ENCODE data around the gene DNAJA4.
"Not testable (repeated sequence)": the region's sequence is repeated elsewhere in the genome, so short reads cannot be mapped to it uniquely, and the experiment has no call there.

Gene DNAJA4

DNA sequence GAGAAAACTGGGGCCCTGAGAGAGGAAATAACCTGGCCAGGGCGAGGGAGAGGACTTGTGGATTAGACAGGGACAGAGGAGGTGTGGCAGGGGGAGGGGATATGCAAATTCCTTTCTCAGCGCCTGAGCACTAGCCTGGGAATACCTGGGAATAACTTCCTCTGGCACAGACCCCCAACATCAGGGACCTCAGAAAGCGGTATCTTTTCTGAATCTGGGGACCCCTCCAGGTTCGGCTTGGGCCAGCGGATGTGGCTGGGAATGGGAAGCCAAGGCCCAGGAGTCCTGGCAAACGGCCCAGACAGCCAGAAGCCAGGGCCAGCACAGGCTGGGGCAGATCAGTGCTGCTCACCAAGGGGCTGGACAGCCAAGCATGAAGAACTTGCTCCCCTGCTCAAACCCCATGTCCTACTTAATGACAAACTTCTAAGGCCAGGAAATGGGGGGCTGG lies 20.8 kb upstream of the DNAJA4 start:
- no peak for DNase-seq (ENCODE audit: low read depth in 1 of 2, low spot score in 1 of 2)

DNA sequence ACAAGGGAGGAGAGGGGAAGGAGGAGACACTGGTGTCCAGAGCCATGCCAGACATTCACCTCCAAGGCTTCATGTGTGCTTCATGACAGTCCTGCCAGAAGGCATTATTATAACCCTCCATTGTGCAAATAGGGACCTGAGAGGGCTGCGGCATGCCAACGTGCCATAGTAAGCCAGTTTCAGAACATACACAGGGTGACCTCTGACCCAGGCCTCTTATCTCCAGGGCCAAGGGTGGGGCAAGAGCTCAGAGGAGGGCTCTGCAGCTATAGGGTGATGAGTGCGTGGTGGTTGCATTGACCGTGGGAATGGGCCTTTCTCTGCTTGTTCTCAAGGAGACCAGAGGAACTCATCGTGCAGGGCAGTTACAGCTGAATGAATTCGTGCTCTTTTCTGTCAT lies 20.3 kb upstream of the DNAJA4 start:
- no peak for DNase-seq (ENCODE audit: low read depth in 1 of 2, low spot score in 1 of 2)

DNA sequence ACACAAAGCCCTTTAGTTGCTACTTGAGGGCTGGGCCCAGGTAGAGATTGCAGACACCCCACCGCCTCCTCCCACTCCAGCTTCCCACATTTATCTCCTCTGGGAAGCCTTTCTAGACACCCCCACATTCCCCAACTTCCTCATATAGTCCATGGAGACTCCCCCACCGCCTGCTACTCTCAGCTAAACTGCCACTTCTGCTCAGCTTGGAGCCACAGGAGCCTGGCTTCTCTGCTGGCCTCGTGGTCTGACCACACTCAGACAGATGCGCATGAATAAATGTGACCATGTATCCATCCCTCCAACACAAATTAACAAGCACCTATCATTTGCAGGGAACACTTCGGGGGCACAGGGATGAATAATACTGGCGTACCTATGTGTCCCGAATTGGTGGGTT lies 19.5 kb upstream of the DNAJA4 start:
- DNase-seq (ENCODE audit: low read depth in 1 of 2, low spot score in 1 of 2), result no peak

DNA sequence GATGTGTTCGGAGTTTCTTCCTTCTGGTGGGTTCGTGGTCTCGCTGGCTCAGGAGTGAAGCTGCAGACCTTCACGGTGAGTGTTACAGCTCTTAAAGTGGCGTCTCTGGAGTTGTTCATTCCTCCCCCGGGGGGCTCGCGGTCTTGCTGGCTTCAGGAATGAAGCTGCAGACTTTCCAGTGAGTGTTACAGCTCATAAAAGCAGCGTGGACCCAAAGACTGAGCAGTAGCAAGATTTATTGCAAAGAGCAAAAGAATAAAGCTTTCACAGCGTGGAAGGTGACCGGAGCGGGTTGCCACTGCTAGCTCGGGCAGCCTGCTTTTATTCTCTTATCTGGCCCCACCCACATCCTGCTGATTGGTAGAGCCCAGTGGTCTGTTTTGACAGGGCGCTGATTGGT lies 19.0 kb upstream of the DNAJA4 start:
- DNase-seq (ENCODE audit: low read depth in 1 of 2, low spot score in 1 of 2), result not testable (repeated sequence)

DNA sequence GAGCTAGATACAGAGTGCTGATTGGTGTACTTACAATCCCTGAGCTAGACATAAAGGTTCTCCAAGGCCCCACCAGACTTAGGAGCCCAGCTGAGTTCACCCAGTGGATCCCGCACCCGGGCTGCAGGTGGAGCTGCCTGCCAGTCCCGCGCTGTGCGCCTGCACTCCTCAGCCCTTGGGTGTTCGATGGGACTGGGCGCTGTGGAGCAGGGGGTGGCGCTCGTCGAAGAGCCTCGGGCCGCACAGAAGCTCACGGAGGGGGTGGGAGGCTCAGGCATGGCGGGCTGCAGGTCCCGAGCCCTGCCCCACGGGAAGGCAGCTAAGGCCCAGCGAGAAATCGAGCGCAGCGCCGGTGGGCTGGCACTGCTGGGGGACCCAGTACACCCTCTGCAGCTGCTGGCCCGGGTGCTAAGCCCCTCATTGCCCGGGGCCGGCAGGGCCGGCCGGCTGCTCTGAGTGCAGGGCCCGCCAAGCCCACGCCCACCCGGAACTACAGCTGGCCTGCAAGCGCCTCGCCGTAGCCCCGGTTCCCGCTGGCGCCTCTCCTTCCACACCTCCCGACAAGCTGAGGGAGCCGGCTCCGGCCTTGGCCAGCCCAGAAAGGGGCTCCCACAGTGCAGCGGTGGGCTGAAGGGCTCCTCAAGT lies 18.3 kb upstream of the DNAJA4 start:
- DNase-seq (ENCODE audit: low read depth in 1 of 2, low spot score in 1 of 2), result not testable (repeated sequence)

DNA sequence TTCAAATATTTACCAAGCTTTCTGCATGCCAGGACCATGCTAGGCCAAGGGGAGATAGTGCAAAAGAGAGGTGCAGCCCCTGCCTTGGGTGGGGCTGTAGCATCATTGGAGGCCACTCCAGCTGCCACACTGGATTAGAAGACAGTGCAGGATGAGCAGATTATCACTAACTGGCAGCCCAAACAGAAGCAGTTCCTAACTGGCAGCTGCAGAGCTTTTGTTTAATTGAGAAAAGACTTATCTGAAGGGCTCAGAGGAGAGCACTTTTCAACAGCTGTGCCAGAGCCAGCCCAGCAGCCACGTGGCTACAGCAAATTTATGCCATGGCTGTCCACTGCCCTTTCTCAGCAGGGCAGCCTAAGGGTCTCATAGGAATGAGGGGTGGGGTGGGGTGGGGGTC lies 16.5 kb upstream of the DNAJA4 start:
- DNase-seq (ENCODE audit: low read depth in 1 of 2, low spot score in 1 of 2), result no peak

DNA sequence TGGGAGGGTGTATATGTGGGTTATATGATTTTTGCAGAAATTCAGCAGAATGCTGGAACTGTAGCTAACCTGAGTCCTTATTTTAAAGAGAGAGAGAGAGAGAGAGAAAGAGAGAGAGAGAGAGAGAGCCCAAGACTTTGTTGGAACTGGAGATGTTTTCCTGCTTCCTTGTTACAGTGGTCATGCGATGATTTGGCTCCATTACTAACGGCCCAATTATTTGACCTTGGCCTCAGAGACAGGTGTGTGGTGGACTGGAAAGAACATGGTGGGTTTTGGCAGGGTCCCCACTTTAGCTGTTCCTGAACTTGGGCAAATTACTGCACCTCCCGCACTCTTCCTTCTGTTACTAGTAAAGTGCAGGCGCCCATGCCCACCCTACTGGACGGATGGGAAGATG lies 15.2 kb upstream of the DNAJA4 start:
- DNase-seq (ENCODE audit: low read depth in 1 of 2, low spot score in 1 of 2), result no peak

DNA sequence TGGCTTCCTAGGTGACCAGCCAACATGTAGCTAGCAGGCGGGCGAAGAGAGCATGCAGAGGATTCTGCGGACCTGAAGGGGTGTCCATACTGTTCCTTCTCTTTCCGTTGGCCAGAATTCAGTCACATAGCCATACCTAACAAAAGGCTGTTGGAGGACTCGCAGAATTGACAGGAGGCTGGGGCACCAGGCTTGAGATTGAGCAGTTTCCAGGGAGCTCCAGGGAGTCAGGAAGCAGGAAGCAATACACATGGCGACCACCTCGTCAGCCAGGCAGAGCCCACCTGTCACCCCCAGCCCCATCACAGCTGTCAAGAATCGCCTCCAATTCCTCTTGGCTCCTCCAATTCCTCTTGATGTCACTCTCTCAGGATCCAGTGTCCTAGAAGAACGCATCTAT lies 13.2 kb upstream of the DNAJA4 start:
- DNase-seq (ENCODE audit: low read depth in 1 of 2, low spot score in 1 of 2), result no peak

DNA sequence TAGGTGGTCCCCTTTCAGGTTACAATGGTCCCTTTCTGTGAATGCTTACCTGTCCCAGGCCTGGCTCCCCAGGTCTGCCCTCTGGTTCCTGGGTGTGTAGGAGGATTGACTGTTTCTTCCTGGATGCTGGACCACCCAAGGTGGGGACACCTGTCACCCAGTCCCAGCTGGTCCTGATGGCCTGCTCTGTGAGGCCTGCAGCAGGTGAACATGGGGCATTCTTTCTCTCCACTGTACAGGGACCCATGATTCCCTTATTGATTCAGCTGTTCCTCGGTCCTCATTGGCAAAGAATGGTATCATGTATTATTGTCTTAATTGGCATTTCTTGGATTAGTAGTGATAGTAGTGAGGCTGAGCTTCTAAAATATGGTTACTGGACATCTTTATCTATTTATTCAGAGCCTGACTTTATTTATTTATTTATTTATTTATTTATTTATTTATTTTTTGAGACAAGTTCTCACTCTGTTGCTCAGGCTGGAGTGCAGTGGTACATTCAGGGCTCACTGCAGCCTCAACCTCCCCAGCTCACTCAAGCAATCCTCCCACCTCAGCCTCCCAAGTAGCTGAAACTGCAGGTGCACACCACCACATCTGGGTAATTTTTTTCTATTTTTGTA lies 8.8 kb upstream of the DNAJA4 start:
- DNase-seq (ENCODE audit: low read depth in 1 of 2, low spot score in 1 of 2), result no peak

DNA sequence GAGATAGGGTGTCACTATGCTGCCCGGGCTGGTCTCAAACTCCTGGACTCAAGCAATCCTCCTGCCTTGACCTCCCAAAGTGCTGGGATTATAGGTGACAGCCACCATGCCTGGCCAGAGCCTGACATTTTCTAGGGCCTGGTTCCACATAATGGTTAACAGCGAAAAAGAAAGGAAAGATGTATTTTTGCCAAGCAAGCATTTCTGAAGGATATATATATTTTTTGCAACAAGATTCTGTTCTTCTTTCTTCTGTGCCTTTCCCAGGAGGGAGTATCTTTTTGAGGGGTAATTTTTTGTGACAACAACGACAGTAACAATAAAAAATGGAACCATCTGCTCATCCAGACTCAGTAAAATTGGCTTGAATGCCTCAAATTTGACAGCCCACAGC lies 8.3 kb upstream of the DNAJA4 start:
- DNase-seq (ENCODE audit: low read depth in 1 of 2, low spot score in 1 of 2), result no peak

DNA sequence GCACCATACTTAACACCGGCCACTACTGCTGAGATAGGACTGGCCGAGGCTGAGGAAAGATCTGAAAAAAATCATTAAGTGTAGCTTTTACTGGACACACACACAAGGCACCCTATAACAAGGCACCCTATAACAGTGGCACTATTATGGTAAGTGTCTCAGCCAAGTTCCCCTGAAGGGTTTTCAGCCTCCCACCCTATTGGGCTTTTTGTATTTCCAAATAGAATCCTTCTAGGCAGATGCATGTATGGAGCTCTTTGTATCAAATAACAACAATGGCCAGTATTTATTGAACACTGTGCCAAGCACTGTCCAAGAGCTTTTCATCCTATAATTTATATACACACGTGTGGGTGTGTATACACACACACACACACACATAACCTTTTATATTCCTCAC lies 6.7 kb upstream of the DNAJA4 start:
- no peak for DNase-seq (ENCODE audit: low read depth in 1 of 2, low spot score in 1 of 2)

DNA sequence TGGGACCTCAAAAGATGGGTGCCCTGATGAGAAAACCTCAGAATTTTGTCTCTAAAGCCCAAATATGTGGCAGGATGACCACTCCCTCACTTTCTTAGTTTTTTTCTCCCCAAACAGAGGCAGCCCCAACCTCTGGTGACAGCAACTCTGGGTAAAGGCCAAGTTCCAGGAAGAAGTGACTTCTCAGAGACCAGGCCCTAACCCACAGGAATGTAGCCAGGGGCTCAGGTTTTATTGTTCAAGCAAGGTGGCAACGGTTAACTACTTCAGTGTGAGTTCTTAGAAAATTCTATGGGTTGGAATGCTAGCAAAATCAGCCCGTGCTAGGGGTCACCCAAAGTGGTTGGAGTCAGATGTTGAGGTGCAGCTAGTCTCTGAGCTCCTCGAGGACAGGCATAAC lies 5.1 kb upstream of the DNAJA4 start:
- DNase-seq (ENCODE audit: low read depth in 1 of 2, low spot score in 1 of 2), result no peak

DNA sequence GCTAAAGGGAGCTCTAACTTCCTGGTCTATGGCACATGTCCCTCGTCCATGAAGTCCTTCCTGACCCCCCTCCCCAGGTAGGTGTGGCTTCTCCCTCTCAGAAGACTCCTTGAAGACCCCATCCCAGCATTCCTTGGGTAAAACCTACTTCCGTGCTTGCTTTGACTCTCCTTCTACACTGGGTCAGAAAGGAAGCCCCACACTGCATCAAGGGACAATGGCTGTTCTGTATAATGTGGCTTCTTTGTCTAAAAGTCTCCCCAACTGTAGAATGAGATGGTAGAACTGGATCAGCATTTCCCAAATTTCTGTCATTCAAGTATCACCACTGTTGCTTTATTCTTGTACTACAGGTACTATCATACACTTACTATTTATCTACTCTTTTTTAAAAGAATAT lies 3.9 kb upstream of the DNAJA4 start:
- DNase-seq (ENCODE audit: low read depth in 1 of 2, low spot score in 1 of 2), result no peak

DNA sequence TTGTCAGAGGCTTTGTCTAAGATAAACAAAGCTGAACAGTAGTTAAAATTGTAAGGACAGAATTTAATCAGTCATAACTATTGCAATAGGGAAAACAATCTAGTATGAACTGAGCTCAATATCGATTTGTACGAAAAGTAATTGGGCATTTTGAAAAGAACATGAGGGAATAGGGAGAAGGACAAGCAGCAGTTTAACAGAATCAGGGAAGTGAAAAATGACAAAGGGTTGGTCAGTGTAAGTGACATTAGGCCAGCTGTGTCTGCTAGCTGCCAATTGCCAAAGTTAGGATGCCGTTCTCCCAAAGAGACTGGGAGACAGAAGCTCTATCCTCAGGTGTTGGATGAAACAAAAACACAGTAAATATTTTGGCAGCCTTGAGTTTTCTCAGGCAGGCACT lies 3.3 kb upstream of the DNAJA4 start:
- DNase-seq (ENCODE audit: low read depth in 1 of 2, low spot score in 1 of 2), result no peak

DNA sequence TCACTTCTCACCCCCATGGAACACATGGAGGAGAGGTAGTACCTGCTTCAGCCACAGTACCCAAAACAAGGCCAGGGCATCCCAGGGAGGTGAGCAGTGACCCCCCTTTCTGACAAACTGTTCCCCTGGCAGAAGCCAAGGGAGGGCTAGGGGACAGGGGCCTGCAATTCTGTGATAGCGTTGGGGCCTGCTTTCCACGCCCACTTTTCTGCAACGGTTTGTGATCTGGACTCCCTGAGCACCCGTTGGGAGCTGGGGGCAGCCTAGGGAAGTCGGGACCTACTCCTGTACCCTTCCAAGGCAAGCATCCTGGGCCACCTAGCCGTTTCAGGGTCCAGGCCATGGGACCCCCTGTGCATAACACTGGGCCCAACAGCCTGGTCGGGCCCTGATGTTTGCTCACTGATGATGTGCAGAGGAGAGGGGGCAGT lies 996 bp upstream of the DNAJA4 start:
- DNase-seq (ENCODE audit: low read depth in 1 of 2, low spot score in 1 of 2), result no peak

DNA sequence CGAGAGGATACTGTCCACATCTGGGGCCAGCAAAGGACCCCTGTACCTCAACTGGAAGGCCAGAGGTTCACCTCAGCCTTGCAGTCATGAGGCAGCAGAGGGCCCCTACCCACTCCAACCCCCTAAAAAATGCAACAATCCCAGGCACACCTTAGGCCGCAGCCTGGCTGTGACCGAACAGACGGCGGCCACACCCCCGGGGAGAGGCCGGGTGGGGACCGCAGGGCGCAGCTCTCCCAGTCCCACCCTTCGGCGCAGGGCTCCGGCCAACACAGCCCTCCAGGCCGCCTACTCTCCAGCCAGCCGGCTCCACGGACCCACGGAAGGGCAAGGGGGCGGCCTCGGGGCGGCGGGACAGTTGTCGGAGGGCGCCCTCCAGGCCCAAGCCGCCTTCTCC lies 457 bp upstream of the DNAJA4 start:
- DNase-seq (ENCODE audit: low read depth in 1 of 2, low spot score in 1 of 2), result no peak

DNA sequence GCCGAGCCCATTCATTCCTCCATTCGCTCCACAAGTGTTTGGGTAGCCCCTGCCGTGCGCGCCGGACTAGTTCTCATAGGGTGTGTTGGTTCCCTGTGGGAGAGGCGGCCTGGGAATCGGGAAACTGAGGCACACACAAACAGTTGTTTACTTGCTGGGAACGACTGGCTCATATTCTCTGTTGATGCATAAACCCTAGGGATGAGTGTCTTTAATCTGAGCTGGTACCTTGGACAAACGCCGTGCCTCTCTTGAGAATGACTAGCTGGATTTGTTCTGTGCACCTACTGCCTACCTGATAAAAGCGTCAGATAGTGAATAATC lies 737 bp downstream of the DNAJA4 start:
- no peak for DNase-seq (ENCODE audit: low read depth in 1 of 2, low spot score in 1 of 2)

DNA sequence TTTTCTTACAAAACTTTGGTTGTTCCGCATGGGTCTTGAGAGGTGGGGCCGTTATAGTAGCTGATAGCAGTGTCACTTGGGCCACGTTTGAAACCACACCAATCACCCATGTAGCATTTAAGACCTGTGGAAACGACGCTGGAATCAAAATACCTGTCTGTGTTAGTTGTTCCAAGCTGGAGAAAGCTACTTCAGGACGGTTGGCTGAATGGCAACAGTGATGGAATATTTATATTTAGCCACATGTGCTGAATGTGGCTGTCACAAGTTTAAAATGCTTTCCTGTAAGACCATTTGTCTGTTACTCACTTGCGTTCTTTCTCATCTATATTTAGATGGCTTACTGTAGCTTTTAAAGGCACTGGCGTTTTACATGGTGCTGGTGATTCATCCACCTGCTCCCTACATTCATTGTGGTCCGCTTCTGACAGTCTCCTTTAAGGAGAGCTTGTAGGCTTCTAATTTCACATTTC lies 1.4 kb downstream of the DNAJA4 start:
- no peak for DNase-seq (ENCODE audit: low read depth in 1 of 2, low spot score in 1 of 2)

DNA sequence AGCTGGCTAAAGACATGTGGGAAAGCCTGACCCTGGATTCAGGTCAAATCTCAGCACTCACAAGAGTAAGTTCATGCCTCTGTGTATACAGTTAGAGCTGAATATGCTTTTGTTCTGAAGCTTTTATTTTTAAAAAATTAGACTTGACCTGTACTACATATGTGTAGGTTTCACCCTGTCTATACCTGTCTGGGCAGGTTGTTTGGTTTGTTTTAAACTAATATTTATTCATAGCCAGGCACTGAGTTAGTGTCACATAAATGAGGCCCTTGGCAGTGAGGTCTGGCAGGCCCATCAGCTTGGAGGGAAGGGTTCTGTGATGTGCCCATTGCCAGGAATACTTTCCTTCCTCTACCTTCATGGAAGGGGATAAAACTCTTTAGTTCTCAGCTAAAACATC lies 1.9 kb downstream of the DNAJA4 start:
- DNase-seq (ENCODE audit: low read depth in 1 of 2, low spot score in 1 of 2), result no peak

DNA sequence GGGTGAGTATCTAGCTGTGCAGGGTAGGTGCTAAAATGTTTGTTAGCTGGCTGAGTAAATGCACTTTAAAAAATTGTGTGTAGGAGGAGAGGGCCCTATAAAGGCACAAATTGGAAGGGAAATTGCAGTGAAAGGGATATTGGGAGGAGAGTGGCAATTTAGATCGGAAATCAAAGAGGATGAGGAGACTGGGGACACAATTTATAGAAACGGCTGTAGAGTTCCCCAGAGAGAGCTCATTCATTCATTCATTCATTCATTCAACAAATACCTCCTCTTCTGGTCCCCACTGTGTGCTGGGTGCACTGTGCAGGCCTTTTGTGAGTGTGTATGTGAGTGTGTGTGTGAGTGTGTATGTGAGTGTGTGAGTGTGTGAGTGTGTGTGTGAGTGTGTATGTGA lies 2.4 kb downstream of the DNAJA4 start:
- DNase-seq (ENCODE audit: low read depth in 1 of 2, low spot score in 1 of 2), result no peak

DNA sequence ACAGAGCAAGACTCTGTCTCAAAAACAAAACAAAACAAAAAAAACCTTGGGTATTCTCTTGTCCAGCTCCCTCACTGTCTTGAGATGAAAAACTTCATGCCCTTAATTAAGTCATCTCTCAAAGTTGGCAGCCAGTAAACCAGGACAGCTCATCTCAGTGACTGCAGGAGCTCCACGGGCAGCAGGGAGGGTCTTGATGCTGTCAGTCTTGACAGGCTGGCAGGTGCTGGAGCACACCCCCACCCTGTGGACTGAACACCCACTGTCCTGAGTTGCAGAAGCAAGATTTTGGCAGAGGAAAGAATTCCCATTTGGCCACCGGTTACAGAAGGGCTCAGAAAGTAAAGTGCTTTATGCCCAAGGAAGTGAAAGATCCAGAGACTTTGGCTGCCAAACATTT lies 8.0 kb downstream of the DNAJA4 start:
- DNase-seq (ENCODE audit: low read depth in 1 of 2, low spot score in 1 of 2), result no peak

DNA sequence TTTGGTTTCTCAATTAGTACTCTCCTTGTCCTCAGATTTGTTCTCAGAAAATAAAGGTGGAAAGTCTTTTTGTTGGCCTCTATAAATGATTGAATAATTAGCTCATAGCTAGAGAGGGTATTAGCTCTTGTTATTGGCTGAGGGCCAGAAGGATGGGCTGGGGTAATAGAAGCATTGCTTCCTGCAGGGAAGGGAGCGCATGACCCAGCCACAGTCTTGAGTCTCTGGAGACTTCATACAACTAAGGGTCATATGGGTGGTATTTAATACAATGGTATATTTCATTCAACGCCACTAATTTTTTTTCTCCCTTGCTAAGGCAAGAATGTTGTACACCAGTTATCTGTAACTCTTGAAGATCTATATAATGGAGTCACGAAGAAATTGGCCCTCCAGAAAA lies 8.4 kb downstream of the DNAJA4 start:
- no peak for DNase-seq (ENCODE audit: low read depth in 1 of 2, low spot score in 1 of 2)

DNA sequence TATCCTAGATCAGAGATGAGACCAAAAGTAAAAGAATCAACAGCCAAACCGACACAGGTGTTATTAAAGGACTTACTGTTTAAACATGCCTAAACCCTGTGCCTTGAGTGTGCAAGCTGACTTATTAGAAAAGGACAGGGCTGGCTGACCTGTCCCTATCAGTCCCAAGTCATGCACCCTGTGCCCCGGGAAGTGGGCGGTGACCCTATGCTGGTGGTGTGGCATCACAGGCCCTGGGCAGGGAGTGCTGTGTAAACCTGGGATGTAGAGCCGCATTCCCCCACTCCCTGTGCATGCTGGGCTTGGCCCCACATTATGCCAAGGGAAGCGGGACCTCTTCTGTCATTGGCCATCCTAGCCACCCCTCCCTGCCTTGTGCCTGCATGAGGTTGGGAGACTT lies 10.6 kb downstream of the DNAJA4 start:
- no peak for DNase-seq (ENCODE audit: low read depth in 1 of 2, low spot score in 1 of 2)

Measured in activated CD4-positive, alpha-beta T cell treated with anti-CD3 and anti-CD28 coated beads, Interleukin-2, amount 50 U/mL, for 24 hours (primary cell).